NCI-H128 (cell line): ENCODE measurements around the gene SOX6.
"Not testable (repeated sequence)": the region's sequence is repeated elsewhere in the genome, so short reads cannot be mapped to it uniquely, and the experiment has no call there.

Experiments
- DNase-seq: peaks from one replicate; lab custom pipeline; 2025; ENCODE audit not compliant: unreplicated experiment; lab: John Stamatoyannopoulos, UW

Gene SOX6

GRCh38 chr11:16052750-16053149 is 303.6 kb downstream of the SOX6 start:
- no peak for DNase-seq

GRCh38 chr11:16049611-16050010 is 306.7 kb downstream of the SOX6 start:
- DNase-seq = no peak

- DNase-seq = no peak
Measured at GRCh38 chr11:16047073-16047472, 309.3 kb downstream of the SOX6 start.

- DNase-seq = no peak
Measured at GRCh38 chr11:16043617-16044016, 312.7 kb downstream of the SOX6 start.

- no peak for DNase-seq
Measured at GRCh38 chr11:16041207-16041606, 315.1 kb downstream of the SOX6 start.

- DNase-seq = no peak
Measured at GRCh38 chr11:16040151-16040550, 316.2 kb downstream of the SOX6 start.

GRCh38 chr11:16037179-16037578 is 319.2 kb downstream of the SOX6 start:
- DNase-seq = no peak

GRCh38 chr11:16036218-16036617 is 320.1 kb downstream of the SOX6 start:
- no peak for DNase-seq

- DNase-seq = no peak
Measured at GRCh38 chr11:16034074-16034473, 322.3 kb downstream of the SOX6 start.

GRCh38 chr11:16032974-16033373 is 323.4 kb downstream of the SOX6 start:
- no peak for DNase-seq

GRCh38 chr11:16031210-16031609 is 325.1 kb downstream of the SOX6 start:
- no peak for DNase-seq

GRCh38 chr11:16030664-16031063 is 325.7 kb downstream of the SOX6 start:
- DNase-seq = no peak

- not testable (repeated sequence) for DNase-seq
Measured at GRCh38 chr11:16029151-16029550, 327.2 kb downstream of the SOX6 start.

- no peak for DNase-seq
Measured at GRCh38 chr11:16028419-16028818, 327.9 kb downstream of the SOX6 start.

GRCh38 chr11:16027621-16028020 is 328.7 kb downstream of the SOX6 start:
- DNase-seq = no peak

GRCh38 chr11:16026849-16027248 is 329.5 kb downstream of the SOX6 start:
- DNase-seq = no peak

- no peak for DNase-seq
Measured at GRCh38 chr11:16018931-16019330, 337.4 kb downstream of the SOX6 start.

- DNase-seq = no peak
Measured at GRCh38 chr11:16016468-16016829, 339.9 kb downstream of the SOX6 start.

GRCh38 chr11:16015741-16016467 is 340.4 kb downstream of the SOX6 start:
- no peak for DNase-seq

GRCh38 chr11:16013649-16014275 is 342.6 kb downstream of the SOX6 start:
- DNase-seq = no peak

GRCh38 chr11:16013242-16013641 is 343.1 kb downstream of the SOX6 start:
- DNase-seq = no peak

- no peak for DNase-seq
Measured at GRCh38 chr11:16012125-16012751, 344.1 kb downstream of the SOX6 start.
